NCI-H1048 (cell line): ENCODE data around the gene TXN.
"Not testable (repeated sequence)": the region's sequence is repeated elsewhere in the genome, so short reads cannot be mapped to it uniquely, and the experiment has no call there.

ENCODE experiments used
- DNase-seq: peaks from one replicate; lab custom pipeline; 2025; lab: John Stamatoyannopoulos, UW

TXN gene

GRCh38 chr9:110257097-110257841 is 962 bp upstream of the TXN start:
- DNase-seq, result no peak

GRCh38 chr9:110255463-110256379 is 586 bp downstream of the TXN start:
- DNase-seq, result no peak

- no peak for DNase-seq
Observed at GRCh38 chr9:110255034-110255462, 1.3 kb downstream of the TXN start.

GRCh38 chr9:110254500-110254899 is 1.8 kb downstream of the TXN start:
- no peak for DNase-seq

- no peak for DNase-seq
Observed at GRCh38 chr9:110252509-110253139, 3.7 kb downstream of the TXN start.

GRCh38 chr9:110251770-110252169 is 4.5 kb downstream of the TXN start:
- not testable (repeated sequence) for DNase-seq

- no peak for DNase-seq
Observed at GRCh38 chr9:110251212-110251611, 5.1 kb downstream of the TXN start.

GRCh38 chr9:110249603-110250002 is 6.7 kb downstream of the TXN start:
- DNase-seq, result no peak

- no peak for DNase-seq
Observed at GRCh38 chr9:110248361-110248760, 7.9 kb downstream of the TXN start.

- no peak for DNase-seq
Observed at GRCh38 chr9:110246214-110246613, 10.1 kb downstream of the TXN start.

- no peak for DNase-seq
Observed at GRCh38 chr9:110244616-110245015, 11.7 kb downstream of the TXN start.

- no peak for DNase-seq
Observed at GRCh38 chr9:110241858-110242321, 14.4 kb downstream of the TXN start.

- DNase-seq, result no peak
Observed at GRCh38 chr9:110241260-110241857, 14.9 kb downstream of the TXN start.

GRCh38 chr9:110240198-110240597 is 16.1 kb downstream of the TXN start:
- DNase-seq, result no peak

GRCh38 chr9:110228321-110228720 is 28.0 kb downstream of the TXN start:
- DNase-seq, result no peak

GRCh38 chr9:110224583-110224982 is 31.7 kb downstream of the TXN start:
- no peak for DNase-seq

- DNase-seq, result no peak
Observed at GRCh38 chr9:110220809-110221208, 35.5 kb downstream of the TXN start.

GRCh38 chr9:110217656-110218099 is 38.6 kb downstream of the TXN start:
- no peak for DNase-seq

GRCh38 chr9:110214586-110215355 is 41.5 kb downstream of the TXN start:
- no peak for DNase-seq

- DNase-seq, result no peak
Observed at GRCh38 chr9:110214090-110214489, 42.2 kb downstream of the TXN start.

GRCh38 chr9:110213413-110214044 is 42.8 kb downstream of the TXN start:
- no peak for DNase-seq
